Neural progenitor cell (in vitro differentiated cells): ENCODE measurements around the gene TEX54.
"Not testable (repeated sequence)": the region's sequence is repeated elsewhere in the genome, so short reads cannot be mapped to it uniquely, and the experiment has no call there.

Experiments used
- CTCF ChIP-seq: fragments of 200-600 bp; sonication (generic); IDR thresholded peaks from 2 replicates; pipeline ENCODE4 v1.5.1; 2017; ENCODE audit warnings: antibody characterized with exemption, mild to moderate bottlenecking
- EZH2 ChIP-seq: fragments of 200-600 bp; sonication (generic); IDR thresholded peaks from 2 replicates; pipeline ENCODE4 v1.6.1; 2017; ENCODE audit warnings: antibody characterized with exemption, mild to moderate bottlenecking, moderate library complexity
- EZH2phosphoT487 ChIP-seq: fragments of 200-600 bp; sonication (generic); IDR thresholded peaks from 2 replicates; pipeline ENCODE4 v1.6.1; 2017; ENCODE audit warnings: antibody characterized with exemption

GRCh38 chr11:62859281-62859703 lies 26.7 kb upstream of the TEX54 start:
- TF ChIP-seq CTCF, EZH2, EZH2phosphoT487: not testable (repeated sequence)
